Heart left ventricle (tissue), 13 donors: Measurements from ENCODE around the gene GNAO1.

ENCODE experiments used
- CTCF ChIP-seq, 12 donors: fragments of 200-600 bp; sonication (generic) in 4 of 12; IDR thresholded peaks; one replicate each; pipeline versions ENCODE4 v1.5.0 to v1.8.0; 2018 to 2022; ENCODE audit warnings: antibody characterized with exemption in 12 of 12, mild to moderate bottlenecking in 5 of 12
- POLR2A ChIP-seq, 2 donors: fragments of 450-650 bp; IDR thresholded peaks; one replicate each; pipeline ENCODE4 v1.6.1; 2017; ENCODE audit warnings: antibody characterized with exemption in 2 of 2, mild to moderate bottlenecking in 2 of 2, moderate library complexity in 2 of 2
- donor health status: ischemic (EF 13 %, LVEDD 7.1; RV severe dilation, severe dysfunction).
- donor health status: DM: no; HTN: yes; CAD: no.
- donor health status: DM: no; HTN: no; CAD: no.
- donor health status: ischemic (EF 25% LVEDD 6.9; RV normal size, moderate dysfunction).
- donor health status: ischemic (EF 25% LVEDD 5.7; RV mildly dilated, moderate dysfunction).
- donor health status: ischemic (EF 35%, LVEDD 5.7; RV mildly dilated, moderate dysfunction).
- donor health status: nonischemic (EF 11% LVEDD 7.7; RV severe dilation, severe dysfunction).
- donor health status: DM: yes; HTN: yes; CAD: no.
- donor health status: PGD.
- donor health status: ischemic (EF 29% LVEDD 5.4; RV normal size, mild dysfunction).
- donor health status: nonischemic (EF 23%, LVEDD 6.1; RV moderate dilation, normal function).

GRCh38 chr16:56348168-56349085, 157.1 kb downstream of the GNAO1 start:
- no peak for TF ChIP-seq POLR2A (IDR thresholded peaks at IDR 0.05)
- TF ChIP-seq CTCF (IDR thresholded peaks at IDR 0.05): no peak
